Breast epithelium (tissue), 4 donors: ENCODE data around the gene KLK13. TPM values are rescaled to one million over a fixed set of nuclear protein-coding genes. Genes with fewer than 3 reads are reported as not detected.

Experiments used
- DNase-seq, 2 donors: peaks; one replicate each; pipeline ENCODE4 v3.0.0-alpha.2; 2019; ENCODE audit warnings: low spot score in 2 of 2
- H3K27ac ChIP-seq, 2 donors: fragments of 200-600 bp; sonication (generic) in 1 of 2; one replicate each; pipeline ENCODE4 v1.5.1; 2016 to 2019; ENCODE audit warnings: mild to moderate bottlenecking in 1 of 2
- H3K27me3 ChIP-seq, 2 donors: fragments of 200-600 bp; sonication (generic) in 1 of 2; one replicate each; pipeline versions ENCODE4 v1.5.1 to v1.6.0; 2017 to 2019; ENCODE audit warnings: control low read depth in 1 of 2, mild to moderate bottlenecking in 1 of 2
- H3K36me3 ChIP-seq: fragments of 200-600 bp; one replicate; pipeline ENCODE4 v1.5.1; 2019
- H3K4me1 ChIP-seq, 2 donors: fragments of 200-600 bp; sonication (generic); one replicate each; pipeline ENCODE4 v1.5.1; 2016 to 2019; ENCODE audit warnings: control low read depth in 1 of 2
- H3K4me3 ChIP-seq, 3 donors: fragments of 200-600 bp; sonication (generic); 1 replicate in 2 of 3; 2 replicates in 1 of 3; pipeline ENCODE4 v1.5.1; 2016 to 2019; ENCODE audit warnings: mild to moderate bottlenecking in 3 of 3, moderate library complexity in 2 of 3
- H3K9me3 ChIP-seq, 2 donors: fragments of 200-600 bp; sonication (generic) in 1 of 2; one replicate each; pipeline ENCODE4 v1.5.1; 2016 to 2019; ENCODE audit warnings: control low read depth in 1 of 2
- POLR2A ChIP-seq: fragments of 450-650 bp; IDR thresholded peaks from one replicate; pipeline ENCODE4 v1.6.1; 2016; ENCODE audit warnings: antibody characterized with exemption, mild to moderate bottlenecking, moderate library complexity
- POLR2AphosphoS5 ChIP-seq, 3 donors: sonication (generic); formaldehyde crosslinking; IDR thresholded peaks; one replicate each; pipeline ENCODE4 v1.6.1; 2017; ENCODE audit warnings: antibody characterized with exemption in 3 of 3
- intact Hi-C: fragments of 100-400 bp; cut with DNase I; formaldehyde crosslinking; loops from one replicate; pipeline ENCODE4 v1.15.1; 2023; ENCODE audit warnings: low total_unique reads
- total RNA-seq, 3 donors: library from RNA; depleted of rRNA; stranded (reverse); fragments of >200 nt; gene quantifications; one replicate each; pipeline ENCODE4 v1.1.0, GENCODE V29; 2016
- TF ChIP-seq, protein P1 (sequence below), 3 donors: fragments of 450-650 bp; IDR thresholded peaks; one replicate each; pipeline ENCODE4 v1.5.1; 2016 to 2017; ENCODE audit warnings: antibody characterized with exemption in 3 of 3, mild to moderate bottlenecking in 3 of 3, moderate library complexity in 3 of 3

The KLK13 gene
- total RNA-seq, 3 donors from 2014 or later, result not detected

DNA sequence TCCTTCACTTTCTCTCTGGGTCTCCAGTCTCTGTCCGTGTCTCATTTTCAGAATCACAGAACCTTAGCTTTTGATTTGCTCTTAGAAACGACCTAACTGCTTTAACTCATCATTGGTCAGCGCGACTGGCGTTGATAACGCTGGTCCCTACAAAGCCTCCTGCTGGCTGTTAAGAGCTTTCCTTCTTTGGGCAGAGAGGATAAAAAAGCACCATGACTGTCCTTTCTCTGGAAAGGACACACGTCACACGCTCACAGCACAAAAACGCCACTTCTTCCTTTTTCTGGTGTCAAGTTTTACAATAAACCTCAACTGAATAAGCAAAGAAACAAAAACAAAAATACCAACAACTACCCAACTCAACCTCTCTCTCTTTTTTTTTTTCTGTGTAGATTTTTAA, 28.4 kb downstream of the KLK13 start:
- no peak overlapping the region for H3K4me3 ChIP-seq
- intact Hi-C loops, result no loop called here
- H3K27ac ChIP-seq, result no peak overlapping the region
- TF ChIP-seq POLR2AphosphoS5 (IDR thresholded peaks at IDR 0.05) (no peak), POLR2A (no peak)
- TF ChIP-seq, protein P1, sequence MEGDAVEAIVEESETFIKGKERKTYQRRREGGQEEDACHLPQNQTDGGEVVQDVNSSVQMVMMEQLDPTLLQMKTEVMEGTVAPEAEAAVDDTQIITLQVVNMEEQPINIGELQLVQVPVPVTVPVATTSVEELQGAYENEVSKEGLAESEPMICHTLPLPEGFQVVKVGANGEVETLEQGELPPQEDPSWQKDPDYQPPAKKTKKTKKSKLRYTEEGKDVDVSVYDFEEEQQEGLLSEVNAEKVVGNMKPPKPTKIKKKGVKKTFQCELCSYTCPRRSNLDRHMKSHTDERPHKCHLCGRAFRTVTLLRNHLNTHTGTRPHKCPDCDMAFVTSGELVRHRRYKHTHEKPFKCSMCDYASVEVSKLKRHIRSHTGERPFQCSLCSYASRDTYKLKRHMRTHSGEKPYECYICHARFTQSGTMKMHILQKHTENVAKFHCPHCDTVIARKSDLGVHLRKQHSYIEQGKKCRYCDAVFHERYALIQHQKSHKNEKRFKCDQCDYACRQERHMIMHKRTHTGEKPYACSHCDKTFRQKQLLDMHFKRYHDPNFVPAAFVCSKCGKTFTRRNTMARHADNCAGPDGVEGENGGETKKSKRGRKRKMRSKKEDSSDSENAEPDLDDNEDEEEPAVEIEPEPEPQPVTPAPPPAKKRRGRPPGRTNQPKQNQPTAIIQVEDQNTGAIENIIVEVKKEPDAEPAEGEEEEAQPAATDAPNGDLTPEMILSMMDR (IDR thresholded peaks at IDR 0.05), result no peak
- DNase-seq, result no peak
- no peaks in the 10 kb centered on the region for H3K4me1 ChIP-seq
- H3K9me3 ChIP-seq, result no peaks in the 10 kb centered on the region
- no peaks in the 10 kb centered on the region for H3K27me3 ChIP-seq
- no peaks in the 10 kb centered on the region for H3K36me3 ChIP-seq

DNA sequence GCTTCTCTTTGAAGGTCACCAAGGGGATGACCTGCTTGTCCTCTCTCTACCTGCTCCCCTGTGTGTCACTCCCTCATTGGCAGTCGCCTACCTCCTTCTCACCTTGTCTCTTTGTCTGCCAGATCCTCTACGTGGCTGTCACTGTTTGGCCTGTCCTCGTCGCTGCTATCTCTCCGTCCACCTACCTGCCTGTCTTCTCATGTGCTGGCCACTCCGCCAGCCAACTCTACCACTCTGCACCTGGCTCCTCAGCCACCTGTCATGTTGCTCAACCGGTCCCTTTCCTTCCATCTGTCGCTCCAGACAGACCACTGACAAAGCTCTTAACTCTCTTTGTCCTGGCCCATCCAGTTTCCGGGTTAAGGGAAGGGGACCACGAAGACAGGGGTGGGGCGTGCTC, 30.2 kb downstream of the KLK13 start, which contains the start of gene KLK12:
Gene KLK12 (minus strand): TSS at position 299 of the 400 bp plus-strand sequence. CDS start 381 bp downstream, outside the sequence.
- Histone ChIP-seq H3K27ac (no peak within 1 kb of the TSS), H3K27me3 (no peaks in the 10 kb centered on the region), H3K4me3 (no peak within 1 kb of the TSS), H3K9me3 (no peaks in the 10 kb centered on the region), H3K36me3 (no peaks in the 10 kb centered on the region), H3K4me1 (no peaks in the 10 kb centered on the region)
- TF ChIP-seq POLR2AphosphoS5 (IDR thresholded peaks at IDR 0.05) (no peak), POLR2A (no peak)
- TF ChIP-seq, protein P1 (IDR thresholded peaks at IDR 0.05), result no peak
- no peak for DNase-seq
- intact Hi-C loops, result no loop called here

DNA sequence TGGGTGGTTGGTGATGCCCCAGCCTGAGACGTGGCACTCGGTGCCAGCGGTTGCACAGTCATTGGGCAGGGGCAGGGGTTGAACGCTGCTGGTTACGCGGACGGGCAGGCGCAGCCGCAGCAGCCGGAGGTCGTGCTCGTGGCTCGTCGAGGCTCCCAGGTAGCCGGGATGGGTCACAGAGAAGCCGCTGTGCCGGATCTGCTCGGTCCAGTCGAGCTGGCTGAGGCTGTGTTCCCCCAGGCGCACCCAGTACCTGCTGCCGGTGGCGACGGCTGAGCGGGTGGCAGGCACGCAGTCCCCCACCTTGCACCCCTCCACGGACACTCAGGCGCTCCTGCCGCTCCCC, 33.0 kb downstream of the KLK13 start:
- no peak for DNase-seq
- H3K9me3 ChIP-seq, result no peaks in the 10 kb centered on the region
- peaks cover 0 to 6% of the 10 kb centered on the region in 2 donors for H3K27me3 ChIP-seq
- H3K4me1 ChIP-seq, result no peaks in the 10 kb centered on the region
- intact Hi-C loops, result no loop called here
- H3K4me3 ChIP-seq, result no peak overlapping the region
- TF ChIP-seq, protein P1 (IDR thresholded peaks at IDR 0.05), result no peak
- no peak for TF ChIP-seq POLR2A
- no peak for TF ChIP-seq POLR2AphosphoS5 (IDR thresholded peaks at IDR 0.05)
- H3K27ac ChIP-seq, result no peak overlapping the region
- no peaks in the 10 kb centered on the region for H3K36me3 ChIP-seq

DNA sequence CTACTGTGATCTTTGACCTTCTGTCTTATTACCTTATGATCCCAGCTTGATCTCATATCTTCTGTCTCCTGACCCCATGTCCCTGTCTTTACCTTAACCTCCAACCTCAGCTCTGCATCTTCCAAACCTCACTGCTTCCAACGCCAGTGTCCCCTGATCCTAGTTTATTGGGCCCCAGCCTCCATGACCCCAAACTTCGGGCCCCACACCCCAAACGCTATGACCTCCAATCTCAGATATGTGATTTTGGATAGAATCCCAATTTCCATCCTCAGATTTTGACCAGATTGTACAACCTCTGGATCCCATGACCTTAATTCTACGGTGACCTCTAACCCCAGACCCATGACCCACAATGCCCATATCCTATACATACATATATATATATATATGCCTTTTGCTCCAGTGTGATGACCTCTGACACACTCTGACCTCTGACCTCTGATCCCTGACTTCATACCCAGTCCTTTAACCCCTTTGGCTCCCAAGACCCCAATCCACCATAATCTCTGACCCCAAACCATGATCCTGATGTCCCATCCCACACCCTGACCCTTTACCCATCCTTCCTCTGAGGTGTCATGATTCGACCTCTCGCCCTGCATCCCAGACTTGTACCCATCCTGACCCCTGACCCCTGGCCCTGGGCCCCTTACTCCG, 33.5 kb downstream of the KLK13 start:
- Histone ChIP-seq H3K4me1 (no peaks in the 10 kb centered on the region), H3K36me3 (no peaks in the 10 kb centered on the region), H3K27ac (no peak overlapping the region), H3K9me3 (no peaks in the 10 kb centered on the region), H3K4me3 (no peak overlapping the region), H3K27me3 (peaks cover 0 to 9% of the 10 kb centered on the region in 2 donors)
- intact Hi-C loops, result no loop called here
- no peak for DNase-seq
- TF ChIP-seq, protein P1 (IDR thresholded peaks at IDR 0.05), result no peak
- TF ChIP-seq POLR2A (no peak), POLR2AphosphoS5 (IDR thresholded peaks at IDR 0.05) (no peak)

DNA sequence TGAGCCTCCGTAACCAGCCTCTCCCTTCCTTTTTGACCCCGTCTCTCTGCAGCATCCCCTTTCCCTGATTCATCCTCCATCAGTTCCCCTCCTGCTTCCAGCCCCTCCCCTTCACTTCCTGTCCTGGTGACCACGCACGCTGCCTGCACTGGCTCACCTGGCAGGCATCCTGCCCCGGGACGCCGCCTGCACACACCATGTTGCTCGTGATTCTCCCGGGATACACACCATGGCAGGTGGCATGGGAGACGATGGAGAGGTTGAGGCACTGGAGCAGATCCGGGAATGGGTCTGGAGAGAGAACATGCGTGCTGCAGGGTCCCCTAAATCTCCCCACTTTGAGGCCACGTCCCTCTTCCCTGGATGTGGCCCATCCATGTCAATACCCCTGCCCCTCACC, 34.3 kb downstream of the KLK13 start:
- no peak overlapping the region for H3K4me3 ChIP-seq
- no peaks in the 10 kb centered on the region for H3K36me3 ChIP-seq
- TF ChIP-seq POLR2A, result no peak
- TF ChIP-seq POLR2AphosphoS5 (IDR thresholded peaks at IDR 0.05), result no peak
- TF ChIP-seq, protein P1 (IDR thresholded peaks at IDR 0.05), result no peak
- no peak overlapping the region for H3K27ac ChIP-seq
- no peaks in the 10 kb centered on the region for H3K9me3 ChIP-seq
- intact Hi-C loops, result no loop called here
- DNase-seq, result no peak
- H3K27me3 ChIP-seq, result peaks cover 0 to 14% of the 10 kb centered on the region in 2 donors
- no peaks in the 10 kb centered on the region for H3K4me1 ChIP-seq
